UCSD-AML1 (cell line): ENCODE results near the gene MEF2A.
"Not testable (repeated sequence)": the region's sequence is repeated elsewhere in the genome, so short reads cannot be mapped to it uniquely, and the experiment has no call there.

ENCODE experiments used
- DNase-seq: peaks from one replicate; lab custom pipeline; 2025; ENCODE audit not compliant: unreplicated experiment; lab: John Stamatoyannopoulos, UW

MEF2A gene

GRCh38 chr15:99565299-99566156 is at the start of gene MEF2A:
TSS of gene MEF2A (plus strand) at chr15:99565984. CDS start at chr15:99633120, 67,136 bp downstream.
- peak; percentile 91 for DNase-seq

GRCh38 chr15:99518191-99518590 is 47.6 kb upstream of the MEF2A start:
- DNase-seq, result no peak

GRCh38 chr15:99519366-99519765 is 46.4 kb upstream of the MEF2A start:
- DNase-seq, result not testable (repeated sequence)

DNA sequence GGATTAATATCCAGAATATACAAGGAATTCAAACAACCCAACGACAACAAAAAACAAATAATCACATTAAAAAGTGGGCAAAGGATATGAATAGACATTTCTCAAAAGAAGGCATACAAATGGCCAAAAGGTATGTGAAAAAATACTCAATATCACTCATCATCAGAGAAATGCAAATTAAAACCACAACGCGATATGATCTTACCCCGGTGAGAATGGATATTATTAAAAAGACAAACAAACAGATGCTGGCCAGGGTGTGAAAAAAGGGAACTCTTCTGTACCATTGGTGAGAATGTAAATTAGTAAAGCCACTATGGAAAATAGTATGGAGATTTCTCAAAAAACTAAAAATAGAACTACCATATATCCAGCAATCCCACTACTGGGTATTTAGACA is 43.5 kb upstream of the MEF2A start:
- no peak for DNase-seq

GRCh38 chr15:99526176-99526575 is 39.6 kb upstream of the MEF2A start:
- no peak for DNase-seq

- no peak for DNase-seq
These were observed 39.1 kb upstream of the MEF2A start for GRCh38 chr15:99526671-99527070.

DNA sequence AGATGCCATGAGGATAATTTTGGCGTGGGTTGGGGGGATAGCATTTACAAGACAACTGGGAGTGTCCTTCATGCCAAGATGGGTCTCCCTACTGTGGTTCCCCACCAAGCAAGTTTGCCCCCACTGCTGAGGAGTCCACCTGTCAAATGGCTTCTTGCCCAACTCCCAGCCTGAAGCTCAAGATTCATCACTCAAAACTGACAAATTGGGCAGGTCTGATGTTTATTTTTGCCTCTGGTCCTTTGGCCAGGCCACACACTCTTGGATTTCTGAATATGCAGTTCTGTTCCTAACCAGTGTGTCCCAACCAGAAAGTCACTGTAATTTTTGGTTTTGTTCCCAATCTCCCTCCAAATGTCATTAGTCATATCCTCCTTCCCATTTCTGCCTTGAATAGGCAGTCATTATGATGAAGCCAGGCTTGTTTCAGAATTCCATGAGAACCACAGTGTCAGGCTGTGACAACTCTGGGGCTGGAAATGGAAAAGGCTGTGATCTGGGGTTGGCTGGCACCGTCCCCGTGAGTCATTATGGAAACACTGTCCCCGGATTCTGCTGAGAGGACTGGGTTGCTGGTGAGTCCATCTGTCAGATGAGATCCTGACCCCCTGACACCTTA is 29.3 kb upstream of the MEF2A start:
- DNase-seq, result no peak

DNA sequence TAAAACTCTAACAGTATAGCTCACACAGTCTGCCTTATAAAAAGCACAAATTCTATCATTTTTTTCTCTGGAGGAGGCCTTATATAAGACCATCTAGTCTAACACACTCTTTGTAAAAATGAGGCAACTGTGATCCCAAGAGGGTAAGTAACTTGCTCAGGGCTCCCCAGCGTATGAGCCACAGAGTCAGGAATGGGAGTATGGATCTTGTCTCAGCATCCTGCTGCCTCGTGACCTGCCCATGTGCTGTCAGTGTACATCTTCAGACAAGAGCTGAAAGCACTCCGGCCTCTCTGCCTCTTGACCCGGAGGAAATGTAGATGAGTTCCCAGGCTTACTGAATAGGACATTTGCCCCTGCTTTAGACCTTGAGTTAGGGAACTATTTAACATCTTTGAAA is 28.4 kb upstream of the MEF2A start:
- DNase-seq, result no peak

- no peak for DNase-seq
These were observed 27.5 kb upstream of the MEF2A start for GRCh38 chr15:99538261-99538660.

- DNase-seq, result no peak
These were observed 23.0 kb upstream of the MEF2A start for GRCh38 chr15:99542828-99543227.

DNA sequence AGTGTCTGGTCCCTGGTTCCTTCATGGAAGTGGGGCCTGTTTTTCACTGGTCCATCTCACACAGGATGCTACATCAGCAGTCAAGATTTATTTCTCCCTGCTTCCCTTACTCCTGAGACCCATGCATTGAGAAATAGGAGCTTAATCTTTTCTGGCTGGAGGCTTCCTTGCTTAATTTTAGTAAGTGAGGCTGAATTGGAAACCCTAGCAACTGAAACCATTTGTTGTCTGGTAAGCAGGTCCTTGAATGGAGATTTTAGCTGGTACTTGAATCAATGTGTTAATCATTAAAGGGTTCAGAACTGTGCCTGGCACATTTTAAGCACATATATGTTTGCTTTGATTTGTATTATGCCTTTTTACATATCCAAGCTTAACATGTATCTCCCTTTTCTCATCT is 20.2 kb upstream of the MEF2A start:
- no peak for DNase-seq

DNA sequence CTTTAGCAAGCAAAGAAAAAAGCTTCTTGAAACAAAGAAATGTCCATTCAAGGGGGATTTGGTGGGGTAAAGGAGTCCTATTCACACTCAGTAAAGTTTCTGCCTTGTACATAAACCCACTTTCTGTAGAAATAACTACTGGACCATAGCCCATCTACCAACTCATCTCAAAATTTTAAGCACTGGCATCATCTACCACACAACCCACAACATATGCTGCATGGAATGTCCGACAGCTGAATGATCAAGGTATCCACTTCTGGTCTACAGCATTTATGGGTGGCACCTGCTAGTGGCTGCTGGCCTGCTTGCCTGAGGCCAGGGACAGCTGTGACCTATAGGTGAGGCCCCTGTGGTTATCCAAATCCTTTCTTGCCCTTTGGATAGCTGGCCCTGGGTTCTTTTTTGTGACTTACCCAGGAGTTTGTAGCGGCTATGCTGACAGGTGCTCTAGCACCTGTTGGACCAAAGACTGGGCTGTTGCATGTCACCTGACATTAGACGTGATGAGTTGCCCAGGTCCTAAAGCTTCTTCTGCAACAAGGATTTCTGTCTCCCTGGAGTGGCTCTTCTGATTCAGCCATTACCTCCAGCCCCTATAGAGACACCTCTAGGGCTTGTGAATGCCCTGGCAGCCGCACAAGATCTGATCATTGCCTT is 19.2 kb upstream of the MEF2A start:
- DNase-seq, result no peak

GRCh38 chr15:99547517-99547916 is 18.3 kb upstream of the MEF2A start:
- DNase-seq, result no peak

- DNase-seq, result no peak
These were observed 15.7 kb upstream of the MEF2A start for GRCh38 chr15:99550077-99550476.

GRCh38 chr15:99552111-99552510 is 13.7 kb upstream of the MEF2A start:
- DNase-seq, result no peak

- DNase-seq, result no peak
These were observed 10.8 kb upstream of the MEF2A start for GRCh38 chr15:99554880-99555488.

DNA sequence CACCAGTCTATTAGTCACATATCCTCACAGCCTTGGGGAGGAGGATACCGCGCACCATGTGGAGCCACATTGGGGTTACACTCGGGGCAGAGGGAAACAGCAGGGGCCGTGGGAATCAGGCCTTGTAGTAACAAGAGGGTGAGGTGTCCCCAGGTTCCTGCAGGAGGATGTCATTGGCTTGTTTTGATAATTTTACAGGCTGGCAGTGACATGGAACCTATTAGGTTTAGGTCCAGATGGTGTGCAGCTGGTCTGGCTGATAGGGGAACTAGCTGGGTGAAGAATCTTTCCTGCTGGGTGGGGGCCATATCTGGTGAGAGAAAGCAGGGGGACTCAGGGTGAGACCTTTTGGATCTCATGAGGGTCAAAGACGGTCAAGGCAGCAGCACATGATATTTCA is 9.8 kb upstream of the MEF2A start:
- DNase-seq, result no peak

DNA sequence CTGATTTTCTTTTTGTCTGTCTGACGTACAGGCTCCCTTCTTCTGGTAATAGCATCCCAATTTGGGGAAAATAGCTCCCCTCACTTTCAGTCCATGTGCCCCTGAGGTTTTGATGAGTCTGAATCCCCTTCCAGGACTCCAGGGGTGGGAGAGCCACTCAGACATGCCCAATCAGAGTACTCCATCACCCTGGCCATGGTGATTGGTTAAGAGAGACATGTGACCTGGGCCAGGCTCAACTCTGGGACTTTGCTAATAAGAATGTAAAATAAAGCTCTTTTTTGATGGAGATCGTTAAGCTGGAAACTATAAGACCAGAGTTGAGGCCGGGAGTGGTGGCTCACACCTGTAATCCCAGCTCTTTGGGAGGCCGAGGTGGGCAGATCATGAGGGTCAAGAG is 9.2 kb upstream of the MEF2A start:
- no peak for DNase-seq

GRCh38 chr15:99558084-99558483 is 7.7 kb upstream of the MEF2A start:
- DNase-seq, result no peak

GRCh38 chr15:99558571-99558970 is 7.2 kb upstream of the MEF2A start:
- DNase-seq, result no peak

- no peak for DNase-seq
These were observed 4.1 kb upstream of the MEF2A start for GRCh38 chr15:99561476-99562230.
